COLO668 (cell line): ENCODE measurements around the gene CCSER1.
"Not testable (repeated sequence)": the region's sequence is repeated elsewhere in the genome, so short reads cannot be mapped to it uniquely, and the experiment has no call there.

Experiments
- DNase-seq: peaks from one replicate; lab custom pipeline; 2025; ENCODE audit not compliant: unreplicated experiment; lab: John Stamatoyannopoulos, UW

The CCSER1 gene

GRCh38 chr4:90281541-90282355 lies 154.6 kb downstream of the CCSER1 start:
- DNase-seq: no peak

- no peak for DNase-seq
Observed at GRCh38 chr4:90290345-90290744, 163.2 kb downstream of the CCSER1 start.

- no peak for DNase-seq
Observed at GRCh38 chr4:90292438-90292837, 165.2 kb downstream of the CCSER1 start.

DNA sequence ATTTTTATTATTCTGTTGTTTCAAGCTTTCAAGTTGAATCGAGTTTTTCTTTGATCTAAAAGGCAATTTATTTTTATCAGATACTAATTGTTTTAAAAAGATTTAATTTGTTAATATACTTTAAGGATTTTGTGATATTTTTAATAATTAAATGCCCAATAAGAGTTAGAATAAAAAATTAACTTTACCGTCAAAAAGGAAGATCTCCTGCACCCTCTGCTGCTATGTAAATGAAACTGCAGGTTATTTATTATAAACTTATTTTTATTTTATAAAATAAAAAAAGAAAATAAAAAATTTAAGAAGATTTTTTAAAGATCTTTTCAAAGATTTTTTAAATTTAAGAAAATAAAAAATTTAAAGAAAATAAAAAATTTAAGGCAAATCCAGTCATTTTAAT lies 166.1 kb downstream of the CCSER1 start:
- DNase-seq: no peak

GRCh38 chr4:90299373-90299772 lies 172.2 kb downstream of the CCSER1 start:
- no peak for DNase-seq

DNA sequence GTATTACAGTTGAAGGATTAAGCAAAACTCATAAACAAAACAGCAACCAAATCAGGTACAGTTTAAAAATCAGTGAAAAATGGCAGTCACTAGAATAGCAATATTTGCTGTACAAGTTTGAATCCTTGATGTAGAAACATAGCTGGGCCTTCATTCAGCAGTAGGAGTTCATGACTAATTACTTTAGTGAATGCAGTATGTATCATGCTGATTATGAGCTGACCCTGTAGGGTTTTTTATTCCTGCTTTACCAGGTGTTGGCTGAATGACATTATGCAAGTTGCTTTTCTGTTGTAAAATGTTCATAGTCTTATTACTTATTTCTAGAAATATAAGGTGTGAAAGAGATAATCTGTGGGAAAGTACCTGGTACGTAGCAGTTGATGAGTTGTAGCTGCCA lies 179.6 kb downstream of the CCSER1 start:
- no peak for DNase-seq

DNA sequence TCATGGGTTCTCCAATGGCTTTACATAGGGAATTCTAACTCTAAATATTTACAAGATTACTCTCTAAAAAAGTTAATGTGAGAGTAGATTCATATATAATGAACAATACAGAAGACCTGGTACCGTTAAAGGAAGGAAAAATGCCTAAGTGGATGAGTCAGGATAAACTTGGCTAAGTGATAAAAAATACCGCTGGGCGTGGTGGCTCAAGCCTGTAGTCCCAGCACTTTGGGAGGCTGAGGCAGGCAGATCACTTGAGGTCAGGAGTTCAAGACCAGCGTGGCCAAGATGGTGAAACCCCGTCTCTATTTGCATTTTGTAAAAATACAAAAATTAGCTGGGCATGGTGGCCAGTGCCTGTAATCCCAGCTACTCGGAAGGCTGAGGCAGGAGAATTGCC lies 189.9 kb downstream of the CCSER1 start:
- DNase-seq: not testable (repeated sequence)

- no peak for DNase-seq
Observed at GRCh38 chr4:90317785-90318184, 190.6 kb downstream of the CCSER1 start.

DNA sequence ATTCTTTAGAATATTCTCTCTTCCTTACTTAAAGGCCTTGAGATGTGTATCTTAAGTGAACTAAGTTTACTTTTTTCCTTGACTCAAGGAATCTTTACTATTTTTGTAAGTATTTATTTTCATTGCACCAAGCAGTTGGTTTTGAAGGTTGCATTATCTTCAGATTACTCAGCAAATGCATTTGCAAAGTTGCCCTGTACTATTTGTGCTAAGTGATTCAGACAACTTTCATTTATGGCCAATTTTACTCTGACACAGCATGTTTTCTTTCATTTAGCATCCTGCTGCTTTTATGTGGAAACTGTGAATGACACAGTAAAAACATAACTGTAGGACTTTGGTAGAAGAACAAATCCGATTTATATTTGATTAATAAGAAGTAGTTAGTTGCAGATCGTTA lies 191.0 kb downstream of the CCSER1 start:
- DNase-seq: no peak

DNA sequence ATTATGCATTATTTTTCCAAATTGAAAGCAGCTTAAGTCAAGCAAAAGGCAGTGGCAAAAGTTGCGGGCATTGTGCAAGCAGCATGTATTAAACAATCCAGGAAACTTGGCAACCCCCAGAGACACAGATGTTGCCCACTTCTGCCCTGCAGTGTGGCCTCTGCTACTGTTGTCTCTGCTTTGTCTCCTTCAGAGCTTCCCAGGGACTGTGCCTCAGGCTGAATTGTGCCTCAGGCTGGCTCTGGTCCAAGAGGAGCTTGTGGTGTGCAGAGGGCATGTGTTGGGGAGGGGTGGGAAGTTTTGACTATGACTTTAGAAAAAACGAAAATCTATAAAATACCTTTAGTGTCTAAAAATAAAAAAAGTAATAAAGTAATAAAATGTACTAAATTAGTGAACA lies 201.4 kb downstream of the CCSER1 start:
- DNase-seq: peak; percentile 53

GRCh38 chr4:90330546-90330945 lies 203.4 kb downstream of the CCSER1 start:
- no peak for DNase-seq

GRCh38 chr4:90345549-90346215 lies 218.5 kb downstream of the CCSER1 start:
- no peak for DNase-seq

- DNase-seq: no peak
Observed at GRCh38 chr4:90349636-90350035, 222.4 kb downstream of the CCSER1 start.

DNA sequence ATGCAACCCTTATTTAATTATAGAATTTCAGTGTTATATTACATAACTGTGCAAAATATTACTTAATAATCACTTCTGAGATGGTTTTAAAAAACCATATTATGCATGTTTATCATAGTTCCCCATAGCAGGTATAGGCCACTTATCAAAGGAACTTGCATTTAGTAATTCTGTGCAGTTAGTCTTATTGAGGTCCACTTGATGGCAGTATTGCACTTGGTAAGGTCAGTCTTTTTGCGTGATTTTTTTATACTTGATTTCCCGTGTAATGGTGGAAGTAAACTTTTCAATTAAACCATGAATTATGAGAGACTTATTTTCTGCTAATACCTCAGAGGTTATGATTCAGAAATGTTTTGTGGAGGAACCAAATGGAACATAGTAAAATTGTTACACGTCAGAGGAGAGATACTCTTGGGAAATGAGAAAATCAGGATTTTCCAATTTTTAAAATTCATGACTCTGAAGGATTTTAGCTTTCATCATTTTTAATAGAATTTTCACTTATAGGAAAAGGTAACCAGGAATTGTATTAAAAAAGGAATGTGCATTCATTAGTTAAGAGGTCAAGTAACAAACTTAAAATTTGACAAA lies 230.0 kb downstream of the CCSER1 start:
- no peak for DNase-seq

- no peak for DNase-seq
Observed at GRCh38 chr4:90375081-90375480, 247.9 kb downstream of the CCSER1 start.

DNA sequence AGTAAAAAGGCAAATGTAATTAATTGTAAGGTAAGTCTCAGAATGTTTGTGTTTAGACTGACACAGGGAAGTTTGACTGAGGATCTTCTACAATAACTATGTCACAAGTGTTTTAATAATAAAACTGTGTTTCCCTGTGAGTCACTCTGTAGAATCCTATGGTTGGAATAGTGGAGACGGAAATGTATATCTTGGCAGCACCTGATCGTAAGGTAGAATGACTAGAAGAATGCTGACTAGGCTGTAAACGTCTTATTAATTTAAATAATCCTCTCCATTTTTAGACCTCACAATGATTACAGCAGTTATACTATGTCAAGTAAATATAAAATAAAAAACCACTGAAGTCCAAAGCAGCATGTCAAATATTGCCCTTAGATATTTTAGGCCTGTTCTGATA lies 266.0 kb downstream of the CCSER1 start:
- no peak for DNase-seq

DNA sequence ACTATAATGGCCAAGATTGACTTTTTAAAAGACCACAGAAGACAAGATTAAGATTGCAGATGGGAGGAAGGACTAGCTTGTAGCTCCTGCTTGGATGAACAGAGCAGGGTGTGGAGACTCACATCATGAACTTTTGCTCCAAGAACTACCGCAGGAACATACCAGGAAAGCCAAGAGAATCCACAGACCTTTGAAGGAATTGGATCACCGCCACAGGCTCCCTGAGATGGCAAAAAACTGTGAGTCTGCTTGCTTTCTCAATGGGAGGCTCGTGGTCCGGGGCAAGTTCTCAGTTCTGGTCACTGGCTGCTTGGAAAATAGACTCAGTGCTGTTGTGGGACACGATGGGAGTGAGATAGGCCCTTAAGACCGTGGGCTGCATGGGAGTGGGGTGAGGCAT lies 276.6 kb downstream of the CCSER1 start:
- DNase-seq: no peak

DNA sequence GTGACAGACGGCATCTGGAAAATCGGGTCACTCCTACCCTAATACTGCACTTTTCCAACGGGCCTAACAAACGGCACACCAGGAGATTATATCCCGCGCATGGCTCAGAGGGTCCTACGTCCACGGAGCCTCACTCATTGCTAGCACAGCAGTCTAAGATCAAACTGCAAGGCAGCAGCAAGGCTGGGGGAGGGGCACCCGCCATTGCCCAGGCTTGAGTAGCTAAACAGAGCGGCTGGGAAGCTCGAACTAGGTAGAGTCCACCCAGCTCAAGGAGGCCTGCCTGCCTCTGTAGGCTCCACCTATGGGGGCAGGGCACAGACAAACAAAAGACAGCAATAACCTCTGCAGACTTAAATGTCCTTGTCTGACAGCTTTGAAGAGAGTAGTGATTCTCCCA lies 280.7 kb downstream of the CCSER1 start:
- DNase-seq: not testable (repeated sequence)

DNA sequence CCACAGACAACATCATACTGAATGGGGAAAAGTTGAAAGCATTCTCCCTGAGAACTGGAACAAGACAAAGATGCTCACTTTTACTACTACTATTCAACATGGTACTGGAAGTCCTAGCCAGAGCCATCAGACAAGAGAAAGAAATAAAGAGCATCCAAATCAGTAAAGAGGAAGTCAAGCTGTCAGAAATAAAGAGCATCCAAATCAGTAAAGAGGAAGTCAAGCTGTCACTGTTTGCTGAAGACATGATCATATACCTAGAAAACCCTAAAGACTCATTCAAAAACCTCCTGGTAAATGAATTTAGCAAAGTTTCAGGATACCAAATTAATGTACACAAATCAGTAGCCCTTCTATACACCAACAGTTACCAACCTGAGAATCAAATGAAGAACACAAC lies 285.6 kb downstream of the CCSER1 start:
- DNase-seq: not testable (repeated sequence)

GRCh38 chr4:90415116-90415515 lies 287.9 kb downstream of the CCSER1 start:
- DNase-seq: no peak

DNA sequence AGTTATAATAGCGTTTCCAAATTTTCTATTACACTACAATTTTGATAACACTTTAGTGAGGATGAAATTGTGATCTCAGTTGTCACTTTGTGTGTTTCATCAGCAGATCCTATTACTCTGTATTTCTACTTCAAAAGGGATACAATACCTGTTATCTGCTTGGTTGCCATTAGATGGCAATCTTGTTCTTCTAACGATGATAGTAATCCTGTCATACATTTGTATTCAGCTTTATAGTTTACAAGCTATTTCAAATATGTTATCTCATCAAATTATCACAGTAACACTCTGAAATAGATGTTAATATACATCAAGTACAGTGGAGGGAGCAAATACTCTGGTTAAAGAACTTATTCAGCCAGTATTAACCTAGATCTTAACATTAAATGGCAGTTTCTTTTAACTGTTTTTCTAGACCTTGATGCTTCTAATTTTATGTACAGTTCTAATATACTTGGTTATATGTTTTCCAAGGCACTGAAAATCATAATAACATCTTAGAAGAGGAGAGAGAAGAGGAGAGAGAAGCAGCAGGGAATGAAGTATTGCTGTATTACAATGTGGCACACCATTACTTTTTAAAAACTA lies 292.0 kb downstream of the CCSER1 start:
- DNase-seq: no peak

- no peak for DNase-seq
Observed at GRCh38 chr4:90421161-90421560, 294.0 kb downstream of the CCSER1 start.
